Sigmoid colon (tissue), 4 donors: ENCODE results near the gene TNF.

Experiments
- EP300 ChIP-seq, 4 donors: sonication (generic); formaldehyde crosslinking; IDR thresholded peaks; one replicate each; pipeline ENCODE4 v1.6.1; 2017; ENCODE audit warnings: antibody characterized with exemption in 4 of 4
- POLR2A ChIP-seq, 2 donors: fragments of 450-650 bp; IDR thresholded peaks; one replicate each; pipeline ENCODE4 v1.6.1; 2016; ENCODE audit warnings: antibody characterized with exemption in 2 of 2, mild to moderate bottlenecking in 2 of 2, moderate library complexity in 2 of 2
- POLR2AphosphoS5 ChIP-seq, 4 donors: sonication (generic); formaldehyde crosslinking; IDR thresholded peaks; one replicate each; pipeline ENCODE4 v1.6.1; 2017; ENCODE audit warnings: antibody characterized with exemption in 4 of 4
- TF ChIP-seq, protein P1 (sequence below), 4 experiments: fragments of 450-650 bp in 3 of 4; fragments of 200-600 bp in 1 of 4; IDR thresholded peaks; one replicate each; pipeline ENCODE4 v1.5.1; 2016 to 2019; ENCODE audit warnings: antibody characterized with exemption in 4 of 4, mild to moderate bottlenecking in 3 of 4, moderate library complexity in 2 of 4

DNA sequence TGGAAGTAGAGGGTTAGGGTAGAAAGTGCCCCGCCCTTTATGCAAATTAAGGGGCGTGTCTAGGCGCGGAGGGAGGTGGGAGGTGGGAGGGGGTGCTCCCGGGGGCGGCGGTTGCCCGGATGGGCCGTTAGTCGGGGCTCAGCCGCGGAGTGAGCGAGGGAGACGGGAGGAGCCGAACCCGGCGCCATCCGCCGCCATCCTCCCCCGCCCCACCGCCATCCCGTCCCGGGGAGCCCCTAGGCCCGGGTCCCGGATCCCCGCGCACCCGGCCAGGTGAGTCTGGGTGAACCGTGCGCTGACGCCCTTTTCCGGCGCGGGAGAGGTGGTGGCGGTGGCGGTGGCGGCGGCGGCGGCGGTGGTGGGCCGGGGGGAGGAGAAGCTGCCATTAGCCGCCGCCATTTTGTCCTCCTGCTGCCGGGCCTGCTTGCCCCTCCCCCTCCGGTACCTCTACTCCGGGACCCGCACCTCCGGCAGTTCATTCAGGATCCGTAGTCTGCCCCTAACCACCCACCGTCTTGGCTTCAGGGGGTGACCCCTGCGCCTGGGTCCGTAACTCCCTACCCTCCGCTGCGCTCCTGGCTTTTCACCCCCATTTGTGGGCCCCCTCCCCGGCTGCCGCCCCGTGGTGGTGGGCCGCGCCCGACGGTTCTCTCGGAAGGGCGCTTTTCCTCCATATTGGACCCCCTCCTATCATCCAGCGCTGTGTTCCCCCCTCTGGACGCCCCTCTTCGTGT, 45.4 kb downstream of the TNF start, which contains the start of gene PRRC2A:
- TF ChIP-seq, protein P1, sequence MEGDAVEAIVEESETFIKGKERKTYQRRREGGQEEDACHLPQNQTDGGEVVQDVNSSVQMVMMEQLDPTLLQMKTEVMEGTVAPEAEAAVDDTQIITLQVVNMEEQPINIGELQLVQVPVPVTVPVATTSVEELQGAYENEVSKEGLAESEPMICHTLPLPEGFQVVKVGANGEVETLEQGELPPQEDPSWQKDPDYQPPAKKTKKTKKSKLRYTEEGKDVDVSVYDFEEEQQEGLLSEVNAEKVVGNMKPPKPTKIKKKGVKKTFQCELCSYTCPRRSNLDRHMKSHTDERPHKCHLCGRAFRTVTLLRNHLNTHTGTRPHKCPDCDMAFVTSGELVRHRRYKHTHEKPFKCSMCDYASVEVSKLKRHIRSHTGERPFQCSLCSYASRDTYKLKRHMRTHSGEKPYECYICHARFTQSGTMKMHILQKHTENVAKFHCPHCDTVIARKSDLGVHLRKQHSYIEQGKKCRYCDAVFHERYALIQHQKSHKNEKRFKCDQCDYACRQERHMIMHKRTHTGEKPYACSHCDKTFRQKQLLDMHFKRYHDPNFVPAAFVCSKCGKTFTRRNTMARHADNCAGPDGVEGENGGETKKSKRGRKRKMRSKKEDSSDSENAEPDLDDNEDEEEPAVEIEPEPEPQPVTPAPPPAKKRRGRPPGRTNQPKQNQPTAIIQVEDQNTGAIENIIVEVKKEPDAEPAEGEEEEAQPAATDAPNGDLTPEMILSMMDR (IDR thresholded peaks at IDR 0.05), result no peak
- TF ChIP-seq POLR2AphosphoS5 (IDR thresholded peaks at IDR 0.05), result peak in 3 of 4 donors; percentile 51 to 81 (median 65)
- no peak for TF ChIP-seq EP300 (IDR thresholded peaks at IDR 0.05)
- peak; percentile 81 to 88 for TF ChIP-seq POLR2A (IDR thresholded peaks at IDR 0.05)
